ENCODE data around the gene CPD.
"Not testable (repeated sequence)": the region's sequence is repeated elsewhere in the genome, so short reads cannot be mapped to it uniquely, and the experiment has no call there.

CPD gene

DNA sequence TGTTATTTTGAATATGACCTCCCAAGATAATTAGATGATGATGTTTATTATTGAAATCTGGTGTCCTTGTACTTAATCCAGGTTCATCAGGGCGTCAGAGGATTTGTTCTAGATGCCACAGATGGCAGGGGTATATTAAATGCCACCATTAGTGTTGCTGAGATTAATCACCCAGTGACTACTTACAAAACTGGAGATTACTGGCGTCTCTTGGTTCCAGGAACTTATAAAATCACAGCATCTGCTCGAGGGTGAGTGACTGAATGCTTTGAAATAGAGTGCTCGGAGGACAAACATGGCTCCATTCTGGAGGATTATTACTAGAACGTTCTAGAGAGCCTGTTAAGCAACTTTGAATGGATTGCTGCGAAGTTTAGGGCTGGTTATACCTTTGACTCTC is 65.0 kb downstream of the CPD start:
- no peak for DNase-seq

DNA sequence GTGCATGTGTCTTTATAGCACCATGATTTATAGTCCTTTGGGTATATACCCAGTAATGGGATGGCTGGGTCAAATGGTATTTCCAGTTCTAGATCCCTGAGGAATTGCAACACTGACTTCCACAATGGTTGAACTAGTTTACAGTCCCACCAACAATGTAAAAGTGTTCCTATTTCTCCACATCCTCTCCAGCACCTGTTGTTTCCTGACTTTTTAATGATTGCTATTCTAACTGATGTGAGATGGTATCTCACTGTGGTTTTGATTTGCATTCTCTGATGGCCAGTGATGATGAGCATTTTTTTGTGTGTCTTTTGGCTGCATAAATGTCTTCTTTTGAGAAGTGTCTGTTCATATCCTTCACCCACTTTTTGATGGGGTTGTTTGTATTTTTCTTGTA is 67.9 kb downstream of the CPD start:
- DNase-seq: not testable (repeated sequence)

DNA sequence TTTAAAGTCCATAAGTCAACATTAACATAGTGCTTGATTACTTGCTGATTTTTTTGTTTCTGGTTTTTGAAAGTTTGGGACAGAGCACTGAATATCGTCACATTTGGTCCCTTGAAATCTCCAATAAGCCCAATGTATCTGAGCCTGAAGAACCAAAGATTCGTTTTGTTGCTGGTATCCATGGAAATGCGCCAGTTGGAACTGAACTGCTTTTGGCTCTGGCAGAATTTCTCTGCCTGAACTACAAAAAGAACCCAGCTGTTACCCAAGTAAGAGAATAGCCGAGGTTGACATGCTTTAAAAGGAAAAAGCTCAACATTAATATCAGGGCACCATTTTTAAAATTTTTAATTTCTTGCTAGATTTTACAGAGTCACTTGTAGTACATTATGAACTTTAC is 70.8 kb downstream of the CPD start:
- no peak for DNase-seq

DNA sequence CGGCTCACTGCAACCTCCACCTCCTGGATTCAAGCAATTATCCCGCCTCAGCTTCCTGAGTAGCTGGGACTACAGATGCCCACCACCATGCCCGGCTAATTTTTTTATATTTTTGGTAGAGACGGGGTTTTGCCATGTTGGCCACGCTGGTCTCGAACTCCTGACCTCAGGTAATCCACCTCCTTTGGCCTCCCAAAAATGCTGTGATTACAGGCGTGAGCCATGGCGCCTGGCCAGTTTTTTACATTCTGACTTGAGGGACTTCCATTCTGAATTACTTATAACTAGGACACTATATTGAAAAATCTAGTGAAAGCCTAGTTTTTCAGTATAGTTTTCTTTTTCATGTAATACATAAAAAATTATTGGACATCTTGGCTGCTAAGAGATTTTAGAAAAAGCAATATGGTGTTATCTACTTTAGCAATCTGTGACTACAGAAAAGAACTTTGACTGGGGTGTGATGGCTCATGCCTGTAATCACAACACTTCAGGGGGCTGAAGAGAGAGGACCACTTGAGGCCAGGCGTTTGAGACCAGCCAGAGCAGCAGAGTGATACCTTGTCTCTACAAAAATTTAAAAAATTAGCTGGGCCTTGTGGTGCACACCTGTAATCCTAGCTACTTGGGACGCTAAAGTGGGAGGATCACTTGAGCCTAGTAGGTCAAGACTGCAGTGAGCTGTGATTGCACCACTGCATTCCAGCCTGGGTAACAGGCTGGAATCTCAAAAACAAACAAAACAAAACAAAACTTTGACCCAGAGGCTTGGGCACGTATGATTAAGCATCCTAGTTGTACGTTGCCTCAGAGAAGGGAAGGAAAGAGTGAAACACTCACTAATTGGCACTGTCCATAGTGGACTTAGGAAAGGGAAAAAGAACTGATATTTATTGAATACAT is 71.6 kb downstream of the CPD start:
- DNase-seq: no peak

DNA sequence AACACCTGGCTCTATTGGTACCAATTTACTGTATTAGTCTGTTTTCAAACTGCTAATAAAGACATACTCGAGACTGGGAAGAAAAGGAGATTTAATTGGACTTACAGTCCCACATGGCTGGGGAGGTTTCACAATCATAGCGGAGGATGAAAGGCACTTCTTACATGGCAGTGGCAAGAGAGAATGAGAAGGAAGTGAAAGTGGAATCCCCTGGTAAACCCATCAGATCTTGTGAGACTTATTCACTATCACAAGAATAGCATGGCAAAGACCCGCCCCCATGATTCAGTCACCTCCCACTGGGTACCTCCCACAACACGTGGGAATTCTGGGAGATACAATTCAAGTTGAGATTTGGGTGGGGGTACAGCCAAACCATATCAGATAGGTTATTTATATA is 75.9 kb downstream of the CPD start:
- DNase-seq: no peak

DNA sequence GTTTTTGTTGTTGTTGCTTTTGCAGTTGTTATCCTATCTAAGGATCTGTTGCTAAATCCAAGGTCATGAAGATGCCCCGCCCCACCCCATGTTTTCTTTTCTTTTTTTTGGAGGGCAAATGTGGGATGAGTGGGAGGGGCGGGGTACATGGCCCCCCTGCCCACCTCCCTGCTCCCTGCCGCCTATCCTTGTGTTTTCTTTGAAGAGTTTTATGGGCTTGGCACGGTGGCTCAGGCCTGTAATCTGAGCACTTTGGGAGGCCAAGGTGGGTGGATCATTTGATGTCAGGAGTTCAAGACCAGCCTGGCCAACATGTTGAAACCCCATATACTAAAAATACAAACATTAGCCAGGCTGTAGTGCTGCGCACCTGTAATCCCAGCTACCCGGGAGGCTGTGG is 79.6 kb downstream of the CPD start:
- no peak for DNase-seq

DNA sequence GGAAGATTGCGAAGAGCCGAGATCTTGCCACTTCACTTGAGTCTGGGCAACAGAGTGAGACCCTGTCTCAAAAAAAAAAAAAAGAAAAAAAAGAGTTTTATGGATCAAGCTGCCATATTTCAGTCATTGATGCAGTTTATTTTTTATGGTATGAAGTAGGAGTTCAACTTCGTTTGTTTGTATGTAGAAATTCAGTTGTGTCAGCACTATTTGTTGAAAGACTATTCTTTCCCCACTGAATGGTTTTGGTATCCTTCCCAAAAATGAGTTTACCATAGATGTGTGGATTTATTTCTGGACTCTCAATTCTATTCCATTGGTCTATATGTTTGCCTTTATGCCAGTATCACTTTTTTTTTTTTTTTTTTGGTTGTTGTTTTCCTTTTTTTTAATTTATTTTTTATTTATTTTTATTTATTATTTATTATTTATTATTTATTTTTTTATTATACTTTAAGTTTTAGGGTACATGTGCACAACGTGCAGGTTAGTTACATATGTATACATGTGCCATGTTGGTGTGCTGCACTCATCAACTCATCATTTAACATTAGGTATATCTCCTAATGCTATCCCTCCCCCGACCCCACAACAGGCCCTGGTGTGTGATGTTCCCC is 80.2 kb downstream of the CPD start:
- DNase-seq: not testable (repeated sequence)

DNA sequence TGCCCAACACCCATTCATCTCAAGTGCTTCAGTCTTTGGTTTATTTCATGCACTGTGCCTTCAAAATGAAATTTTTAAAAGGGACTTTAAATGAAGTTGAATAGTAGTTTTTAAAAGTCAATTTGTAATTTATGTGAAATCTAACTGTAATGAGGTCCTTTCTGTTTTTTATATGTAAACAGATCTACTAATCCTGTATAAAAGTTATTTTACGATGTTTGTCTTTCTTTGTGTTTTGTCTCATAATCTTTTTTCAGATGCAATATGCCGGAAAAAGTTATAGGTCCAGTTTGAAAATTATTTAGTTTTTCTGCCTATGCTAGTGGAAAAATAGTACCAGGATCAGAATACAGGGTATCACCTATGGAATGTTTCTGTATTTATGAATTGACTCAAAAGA is 89.7 kb downstream of the CPD start:
- DNase-seq: no peak

DNA sequence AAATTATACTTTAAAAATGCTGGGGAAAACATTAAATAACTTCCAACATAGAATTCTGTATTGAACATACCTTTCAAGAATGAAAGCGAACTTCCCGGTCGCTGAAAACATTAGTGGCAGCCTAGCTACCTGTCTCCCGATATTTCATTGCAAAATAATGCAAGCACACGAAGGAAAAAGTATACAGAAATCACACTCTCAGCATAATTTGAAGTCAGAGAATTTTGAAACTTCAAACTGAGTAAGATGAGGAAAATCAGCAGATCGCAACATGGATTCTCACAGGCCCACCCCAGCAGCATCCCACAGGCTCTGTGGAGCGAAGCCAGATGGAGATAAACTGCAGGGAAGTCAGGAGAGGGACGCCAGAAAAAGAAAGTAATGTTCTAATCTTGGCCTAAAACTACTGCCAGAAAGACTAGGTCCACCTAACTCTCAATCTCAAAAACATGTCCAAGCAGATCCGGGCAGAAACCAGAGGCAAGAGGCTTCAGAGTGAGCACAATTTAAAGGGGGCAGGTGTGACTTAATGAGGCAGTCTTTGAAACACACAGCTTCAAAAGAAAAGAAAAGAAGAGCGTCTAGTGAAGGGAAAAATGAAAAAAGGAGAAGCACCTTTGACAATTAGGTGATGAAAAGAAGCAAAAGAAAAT is 93.6 kb downstream of the CPD start:
- no peak for DNase-seq

DNA sequence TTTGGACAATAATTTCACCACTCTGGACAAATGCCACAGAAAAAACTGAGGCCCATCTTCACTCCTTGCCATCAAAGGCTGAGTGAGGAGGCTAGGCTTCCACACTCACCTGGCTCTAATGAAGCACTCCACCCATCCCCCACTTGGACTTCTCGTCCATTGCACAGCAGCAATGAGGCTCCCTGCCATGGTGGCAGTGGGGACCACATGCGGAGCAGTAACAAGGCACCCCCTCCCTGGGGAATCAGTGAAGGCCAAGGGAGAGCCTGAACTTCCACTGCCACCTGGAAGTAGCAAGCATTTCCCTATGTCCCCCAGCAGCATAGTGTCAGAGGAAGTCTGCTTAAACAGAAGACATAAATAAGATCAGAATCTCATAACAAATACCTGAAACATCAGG is 96.5 kb downstream of the CPD start:
- DNase-seq: no peak

DNA sequence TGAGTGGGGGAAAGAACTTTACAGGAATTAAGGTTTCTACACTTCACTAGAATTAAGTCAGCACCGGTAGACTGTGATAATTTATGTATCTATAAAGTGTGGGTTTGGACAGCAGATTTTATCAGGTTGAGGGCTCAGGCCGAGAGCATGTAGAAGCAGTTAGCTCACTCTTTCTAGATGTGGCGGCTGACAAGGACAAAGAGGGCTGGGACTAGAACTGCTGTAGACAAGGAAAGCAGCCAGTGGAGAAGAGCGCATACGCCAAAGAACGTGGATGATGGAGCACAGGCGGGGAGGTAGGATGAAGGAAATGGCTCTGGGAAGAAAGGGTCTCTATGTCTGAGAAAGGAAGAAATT is 98.0 kb downstream of the CPD start:
- DNase-seq: no peak

DNA sequence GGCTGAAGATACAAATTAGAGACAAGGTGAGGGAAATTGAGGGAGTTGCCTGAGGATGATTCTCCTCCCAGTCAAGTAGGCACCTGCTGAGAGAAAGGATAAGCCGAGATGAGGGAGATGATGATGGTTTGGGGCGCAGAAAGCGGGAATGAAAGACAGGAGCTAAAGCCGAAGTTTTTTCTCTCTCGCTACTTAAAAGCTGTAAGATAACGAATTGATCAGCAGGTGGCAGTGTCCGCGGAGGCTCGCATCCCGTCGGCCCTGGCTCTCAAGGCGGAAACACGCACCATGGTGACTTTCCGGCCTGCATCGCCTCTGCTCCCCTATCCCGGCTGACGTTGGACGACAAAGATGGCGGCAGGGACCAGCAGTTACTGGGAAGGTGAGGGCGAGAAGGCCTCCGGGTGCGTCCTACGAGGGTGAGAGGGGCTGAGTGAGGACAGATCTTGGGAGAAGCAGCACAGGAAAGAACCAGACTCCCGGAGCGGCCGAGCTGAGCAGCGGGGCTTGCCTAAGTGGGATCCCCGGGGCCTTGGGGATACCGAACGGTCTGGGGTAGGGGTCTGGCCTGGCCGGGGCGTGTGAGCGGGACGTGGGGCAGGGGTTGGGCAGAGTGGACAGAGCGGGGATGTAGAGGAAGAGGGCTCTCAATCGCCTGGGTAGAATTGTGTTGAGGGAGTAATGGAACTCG is 98.5 kb downstream of the CPD start, which contains the start of gene GOSR1:
TSS of gene GOSR1 (plus strand) at position 326 of the 691 bp plus-strand sequence. CDS start at position 352, 26 bp downstream.
- DNase-seq: peak; percentile 92

DNA sequence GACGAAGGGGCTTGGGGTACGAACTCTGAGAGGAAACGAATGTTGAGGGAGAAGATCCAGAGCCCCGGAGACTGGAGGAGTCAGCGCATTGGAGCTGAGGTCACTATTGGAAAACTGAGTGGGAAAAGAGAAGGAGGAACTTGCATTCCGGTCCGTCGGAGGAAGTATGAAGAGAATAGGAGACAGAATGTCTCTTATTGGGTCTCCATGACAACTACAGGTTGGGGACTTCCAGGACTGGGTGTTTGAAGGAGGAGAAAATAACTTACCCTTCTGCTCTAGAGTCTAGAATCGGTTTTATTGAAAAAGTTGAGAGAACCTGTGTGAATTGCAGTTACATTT is 99.0 kb downstream of the CPD start:
- peak; percentile 55 for DNase-seq

DNA sequence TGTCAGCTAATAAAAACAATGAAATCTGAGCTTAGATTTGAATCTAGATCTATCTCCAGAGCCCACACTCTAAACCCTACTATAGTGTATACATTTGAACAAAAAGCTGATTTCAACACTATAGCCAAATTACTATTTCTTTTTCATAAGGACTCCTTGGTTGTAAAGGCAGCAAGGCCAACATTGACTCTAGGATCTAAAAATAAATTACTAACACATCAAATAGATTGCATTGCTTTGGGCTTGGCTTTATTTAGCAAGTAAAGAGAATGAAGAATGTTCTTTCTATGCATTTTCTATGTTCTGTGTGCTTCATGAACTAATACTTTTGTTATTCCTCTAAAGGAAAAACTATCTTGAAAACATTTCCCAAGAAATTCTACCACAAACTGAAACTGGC is 103.8 kb downstream of the CPD start:
- no peak for DNase-seq

DNA sequence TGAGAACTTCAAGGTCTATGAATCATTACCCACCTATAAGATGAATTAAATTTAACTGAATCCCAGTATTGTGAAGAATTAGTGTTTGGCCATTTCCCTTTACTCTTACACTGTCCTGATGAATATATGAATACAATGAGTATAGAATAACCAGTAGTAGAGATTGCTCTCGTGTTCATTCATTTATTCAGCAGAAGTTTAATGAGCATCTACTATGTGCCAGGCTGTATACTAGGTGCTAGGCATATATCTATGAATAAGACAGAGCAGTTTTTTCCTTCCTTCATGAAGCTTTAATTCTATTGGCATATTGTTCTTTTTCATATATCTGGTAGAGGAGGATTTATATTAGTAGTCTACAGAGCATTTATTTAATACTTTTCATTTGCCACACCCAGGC is 104.4 kb downstream of the CPD start:
- DNase-seq: no peak

DNA sequence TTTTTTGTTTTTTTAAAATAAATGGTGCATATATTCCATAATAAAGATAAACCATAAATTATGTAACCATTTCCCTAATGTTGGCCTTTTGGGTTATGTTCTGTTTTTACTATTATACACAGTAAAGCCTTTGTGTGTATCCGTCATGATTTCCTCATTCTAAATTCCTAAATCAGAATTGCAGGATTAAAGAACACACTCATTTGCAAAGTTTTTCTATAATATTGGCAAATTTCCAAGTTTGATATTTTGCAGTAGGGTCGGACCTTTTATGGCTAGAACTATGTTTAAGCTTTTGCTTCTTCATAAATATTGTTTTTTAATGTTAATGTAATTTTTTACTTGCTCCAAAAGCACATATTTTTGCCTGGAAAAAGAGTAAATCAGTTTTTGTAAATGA is 115.1 kb downstream of the CPD start:
- no peak for DNase-seq

DNA sequence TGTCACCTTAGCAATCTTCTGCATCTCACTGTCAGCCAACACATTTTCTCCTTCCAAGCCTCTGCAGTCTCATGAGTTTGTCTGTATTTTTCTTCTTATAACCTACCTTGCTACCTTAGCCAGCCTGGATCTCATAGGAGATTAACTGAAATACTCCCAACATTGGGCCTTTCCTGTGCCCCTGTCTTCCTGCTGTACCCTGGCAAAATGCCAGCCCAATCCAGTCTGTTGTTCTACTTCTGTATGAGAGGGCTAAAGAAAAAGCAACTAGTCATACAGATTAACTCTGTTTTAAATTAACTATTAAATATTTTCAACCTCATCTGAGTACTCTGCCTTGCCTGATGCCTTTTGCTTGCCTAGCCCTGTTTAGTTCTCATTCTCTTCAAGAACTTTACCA is 116.9 kb downstream of the CPD start:
- DNase-seq: no peak

DNA sequence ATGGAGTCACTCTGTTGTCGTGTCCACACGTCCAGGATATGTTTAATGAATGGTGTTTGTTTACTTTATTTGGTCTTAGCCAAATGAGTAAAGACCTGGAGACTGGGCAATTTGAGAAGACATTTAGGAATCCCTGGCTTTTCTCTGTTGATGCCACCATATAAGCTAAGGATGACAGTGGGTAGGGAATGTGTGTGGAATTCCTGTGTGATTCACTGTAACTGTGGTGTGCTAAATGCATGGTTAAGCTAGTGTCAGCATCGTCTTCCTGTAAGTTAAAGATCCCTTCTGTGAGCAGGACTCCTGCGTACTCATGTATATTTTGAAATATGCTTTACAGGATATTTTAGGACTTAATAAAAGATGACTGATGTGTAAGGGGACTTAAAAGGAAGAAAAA is 124.8 kb downstream of the CPD start:
- DNase-seq: no peak

DNA sequence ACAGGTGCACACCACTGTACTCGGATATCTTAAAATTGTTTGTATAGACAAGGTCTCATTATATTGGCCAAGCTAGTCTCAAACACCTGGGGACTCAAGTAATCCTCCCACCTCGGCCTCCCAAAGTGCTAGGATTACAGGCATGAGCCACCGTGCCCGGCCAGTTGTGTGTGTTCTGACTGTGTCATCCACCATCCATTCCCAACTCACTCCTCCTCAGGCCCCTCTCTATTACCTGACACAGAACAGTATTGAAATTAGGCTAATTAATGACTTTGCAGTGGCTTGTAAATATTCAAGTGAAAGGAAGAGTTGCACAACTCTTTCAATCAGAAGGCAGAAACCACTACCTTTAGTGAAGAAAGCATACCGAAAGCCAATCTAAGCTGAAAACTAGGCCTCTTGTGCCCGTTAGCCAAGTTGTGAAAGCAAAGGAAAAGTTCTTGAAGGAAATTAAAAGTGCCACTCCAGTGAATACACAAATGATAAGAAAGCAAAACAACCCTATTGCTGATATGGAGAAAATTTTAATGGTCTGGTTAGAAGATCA is 127.2 kb downstream of the CPD start:
- no peak for DNase-seq

DNA sequence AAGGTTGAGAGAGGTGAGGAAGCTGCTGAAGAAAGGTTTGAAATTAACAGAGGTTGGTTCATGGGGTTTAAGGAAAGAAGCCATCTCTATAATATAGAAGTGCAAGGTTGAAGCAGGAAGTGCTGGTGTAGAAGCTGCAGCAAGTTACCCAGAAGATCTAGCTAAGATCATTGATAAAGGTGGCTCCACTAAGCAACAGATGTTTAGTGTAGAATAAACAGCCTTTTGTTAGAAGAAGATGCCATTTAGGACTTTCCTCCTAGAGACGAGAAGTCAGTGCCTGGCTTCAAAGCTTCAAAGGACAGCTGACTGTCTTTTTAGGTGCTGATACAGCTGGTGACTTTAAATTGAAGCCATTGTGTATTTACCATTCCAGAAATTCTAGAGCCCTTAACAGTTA is 127.8 kb downstream of the CPD start:
- no peak for DNase-seq

DNA sequence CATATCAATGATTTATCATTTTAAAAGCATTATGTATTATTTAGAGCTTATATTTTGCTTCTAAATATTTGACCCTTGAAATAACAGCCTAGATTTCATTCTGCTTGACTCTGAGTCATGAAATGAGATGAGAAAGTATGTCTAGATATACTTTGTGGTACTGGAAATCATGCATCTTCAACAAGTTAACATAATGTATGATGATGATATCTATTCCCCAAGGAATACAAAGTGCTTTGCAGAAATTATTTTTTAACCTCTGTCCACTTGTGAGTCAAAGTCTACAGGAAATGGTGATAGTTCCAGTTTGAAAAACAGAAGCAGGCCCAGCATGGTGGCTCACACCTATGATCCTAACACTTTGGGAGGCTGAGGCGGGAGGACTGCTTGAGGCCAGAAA is 134.6 kb downstream of the CPD start:
- no peak for DNase-seq

DNA sequence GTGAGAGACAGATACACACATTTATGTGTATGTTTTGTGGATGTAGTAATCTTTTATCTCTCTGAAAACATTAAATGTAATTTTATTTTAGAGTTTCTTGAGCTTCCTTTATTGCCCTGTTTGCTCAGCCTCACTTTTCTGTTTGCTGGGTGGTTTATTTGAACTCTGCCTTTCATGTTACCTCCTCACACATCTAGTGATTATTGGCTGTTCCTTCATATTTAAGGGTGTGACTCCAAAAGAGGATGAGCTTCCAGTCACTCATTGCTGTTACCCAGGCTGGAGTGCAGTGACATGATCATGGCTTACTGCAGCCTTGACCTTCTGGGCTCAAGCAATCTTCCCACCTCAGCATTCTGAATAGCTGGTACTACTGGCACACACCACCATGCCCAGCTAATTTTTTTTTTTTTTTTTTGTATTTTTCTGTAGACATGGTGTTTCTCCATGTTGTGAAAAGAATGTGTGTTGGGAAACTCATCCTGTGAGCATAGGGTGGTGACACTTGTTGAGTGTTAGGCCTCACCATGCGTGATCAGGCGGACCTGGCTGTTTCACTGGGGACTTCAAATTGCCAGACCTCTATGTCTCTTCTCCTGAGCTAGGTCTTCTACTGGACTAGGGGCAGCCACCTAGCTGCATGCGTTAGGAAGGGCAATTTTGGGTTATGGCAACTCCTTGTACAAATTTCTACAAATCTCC is 136.3 kb downstream of the CPD start:
- DNase-seq: no peak

DNA sequence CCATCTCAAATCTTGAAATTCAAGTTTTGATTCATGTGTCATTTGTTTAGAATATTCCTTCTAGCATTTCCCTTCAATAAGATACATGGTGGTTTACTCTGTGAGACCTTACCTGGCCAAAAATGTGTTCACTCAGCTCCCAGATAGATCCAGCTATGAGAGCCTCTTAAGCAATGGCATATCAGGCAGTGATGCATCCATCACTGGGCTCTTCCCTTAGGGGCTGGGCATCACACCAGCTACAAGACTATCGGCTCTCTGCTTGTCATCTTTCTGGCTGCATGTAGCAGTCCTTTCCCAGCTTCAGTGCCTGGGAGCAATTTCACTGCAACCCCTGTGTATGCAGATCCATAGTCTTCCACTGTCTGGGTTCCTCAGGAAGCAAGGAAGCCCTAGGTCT is 139.1 kb downstream of the CPD start:
- no peak for DNase-seq

All from CD4-positive, alpha-beta T cell treated with Interleukin-4 for 4 hours (primary cell).